ENCODE measurements around the gene KDM4B. TPM values are rescaled to one million over a fixed set of nuclear protein-coding genes. Genes with fewer than 3 reads are reported as not detected.

Gene KDM4B
- polyA plus RNA-seq, 1 of the 3 experiments (the other 2 are of a cell fraction), result 12.2 TPM

DNA sequence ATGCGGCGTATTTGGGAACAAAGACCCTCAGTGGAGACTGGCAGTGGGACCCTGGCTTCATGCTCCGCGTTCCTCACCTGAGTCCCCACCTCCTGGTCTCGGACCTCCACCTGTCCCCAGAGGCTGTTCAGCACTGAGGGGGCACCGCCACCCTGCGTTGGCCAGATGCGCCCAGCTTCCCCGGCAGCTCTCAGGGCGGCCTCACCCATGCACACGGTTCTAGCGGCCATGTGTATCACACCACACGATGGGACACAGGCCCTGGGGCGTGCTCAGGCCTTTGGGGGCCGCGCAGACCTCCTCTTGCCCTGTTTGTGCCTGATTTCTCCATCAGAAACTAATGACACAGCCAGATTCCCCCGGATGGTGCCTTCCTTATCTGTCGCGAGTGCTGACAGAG is 138.1 kb downstream of the KDM4B start (continued):
- TF ChIP-seq, protein P1, sequence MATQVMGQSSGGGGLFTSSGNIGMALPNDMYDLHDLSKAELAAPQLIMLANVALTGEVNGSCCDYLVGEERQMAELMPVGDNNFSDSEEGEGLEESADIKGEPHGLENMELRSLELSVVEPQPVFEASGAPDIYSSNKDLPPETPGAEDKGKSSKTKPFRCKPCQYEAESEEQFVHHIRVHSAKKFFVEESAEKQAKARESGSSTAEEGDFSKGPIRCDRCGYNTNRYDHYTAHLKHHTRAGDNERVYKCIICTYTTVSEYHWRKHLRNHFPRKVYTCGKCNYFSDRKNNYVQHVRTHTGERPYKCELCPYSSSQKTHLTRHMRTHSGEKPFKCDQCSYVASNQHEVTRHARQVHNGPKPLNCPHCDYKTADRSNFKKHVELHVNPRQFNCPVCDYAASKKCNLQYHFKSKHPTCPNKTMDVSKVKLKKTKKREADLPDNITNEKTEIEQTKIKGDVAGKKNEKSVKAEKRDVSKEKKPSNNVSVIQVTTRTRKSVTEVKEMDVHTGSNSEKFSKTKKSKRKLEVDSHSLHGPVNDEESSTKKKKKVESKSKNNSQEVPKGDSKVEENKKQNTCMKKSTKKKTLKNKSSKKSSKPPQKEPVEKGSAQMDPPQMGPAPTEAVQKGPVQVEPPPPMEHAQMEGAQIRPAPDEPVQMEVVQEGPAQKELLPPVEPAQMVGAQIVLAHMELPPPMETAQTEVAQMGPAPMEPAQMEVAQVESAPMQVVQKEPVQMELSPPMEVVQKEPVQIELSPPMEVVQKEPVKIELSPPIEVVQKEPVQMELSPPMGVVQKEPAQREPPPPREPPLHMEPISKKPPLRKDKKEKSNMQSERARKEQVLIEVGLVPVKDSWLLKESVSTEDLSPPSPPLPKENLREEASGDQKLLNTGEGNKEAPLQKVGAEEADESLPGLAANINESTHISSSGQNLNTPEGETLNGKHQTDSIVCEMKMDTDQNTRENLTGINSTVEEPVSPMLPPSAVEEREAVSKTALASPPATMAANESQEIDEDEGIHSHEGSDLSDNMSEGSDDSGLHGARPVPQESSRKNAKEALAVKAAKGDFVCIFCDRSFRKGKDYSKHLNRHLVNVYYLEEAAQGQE (IDR thresholded peaks at IDR 0.05; ENCODE audit: low read depth, low read length), result no peak
- no peak for TF ChIP-seq FOSL2 (IDR thresholded peaks at IDR 0.05; ENCODE audit: borderline replicate concordance, low read depth)
- TF ChIP-seq RFX5 (IDR thresholded peaks at IDR 0.05; ENCODE audit: low read length), result no peak
- no peak for TF ChIP-seq JUND (IDR thresholded peaks at IDR 0.05)
- no peak for TF ChIP-seq CHD2 (IDR thresholded peaks at IDR 0.05; ENCODE audit: low read length, partially characterized antibody)
- TF ChIP-seq TEAD4 (IDR thresholded peaks at IDR 0.05; ENCODE audit: borderline replicate concordance, insufficient read depth), result no peak
- no peak for TF ChIP-seq TCF12 (IDR thresholded peaks at IDR 0.05)
- TF ChIP-seq GABPA (IDR thresholded peaks at IDR 0.05; ENCODE audit: low read depth), result no peak
- TF ChIP-seq USF1 (IDR thresholded peaks at IDR 0.05; ENCODE audit: borderline replicate concordance, low read depth), result no peak
- no peak for TF ChIP-seq FOXJ3 (CRISPR knock-in tag; IDR thresholded peaks at IDR 0.05)

- Histone ChIP-seq H3K27me3 (ENCODE audit: insufficient read depth) (no peaks in the 10 kb centered on the region), H3K4me2 (no peak overlapping the region), H2AFZ (ENCODE audit: low read depth) (no peak overlapping the region), H3K9me2 (no peaks in the 10 kb centered on the region), H3K9me3 (no peaks in the 10 kb centered on the region), H4K20me1 (ENCODE audit: insufficient read depth) (no peaks in the 10 kb centered on the region), H3F3A (replicated peaks; ENCODE audit: insufficient read depth) (no peaks in the 10 kb centered on the region), H3K36me3 (replicated peaks in 1 of 2; ENCODE audit: control insufficient read depth in 1 of 2, insufficient read depth in 2 of 2, low read length in 1 of 2) (peaks cover 5 to 15% of the 10 kb centered on the region in 2 experiments), H3K4me3 (ENCODE audit: low read depth in 2 of 2, low read length in 1 of 2) (no peak overlapping the region), H3K79me2 (ENCODE audit: insufficient read depth) (no peaks in the 10 kb centered on the region), H3K27ac (ENCODE audit: low read depth in 2 of 2, low read length in 1 of 2) (peak overlapping the region in 1 of 2 experiments; percentile 92; a peak in 2 of 4 replicates), H3K4me1 (ENCODE audit: control insufficient read depth in 1 of 2, insufficient read depth in 2 of 2, low read depth in 1 of 2, low read length in 1 of 2) (peaks cover 19 to 61% of the 10 kb centered on the region in 2 experiments), H3K9ac (no peak overlapping the region)
- POLR2A ChIA-PET, result interaction anchor here (0.8 kb wide), 1 partner anchor 12 kb away, joined by 3 read pairs; no protein-coding TSS in a partner anchor
- CTCF ChIA-PET, result interaction anchor here (0.6 to 3.8 kb wide), 8 partner anchors 21 to 170 kb away, joined by 3 to 24 read pairs (median 4); no protein-coding TSS in a partner anchor
- DNase-seq, result peak; percentile 83
- TF ChIP-seq, protein P2, sequence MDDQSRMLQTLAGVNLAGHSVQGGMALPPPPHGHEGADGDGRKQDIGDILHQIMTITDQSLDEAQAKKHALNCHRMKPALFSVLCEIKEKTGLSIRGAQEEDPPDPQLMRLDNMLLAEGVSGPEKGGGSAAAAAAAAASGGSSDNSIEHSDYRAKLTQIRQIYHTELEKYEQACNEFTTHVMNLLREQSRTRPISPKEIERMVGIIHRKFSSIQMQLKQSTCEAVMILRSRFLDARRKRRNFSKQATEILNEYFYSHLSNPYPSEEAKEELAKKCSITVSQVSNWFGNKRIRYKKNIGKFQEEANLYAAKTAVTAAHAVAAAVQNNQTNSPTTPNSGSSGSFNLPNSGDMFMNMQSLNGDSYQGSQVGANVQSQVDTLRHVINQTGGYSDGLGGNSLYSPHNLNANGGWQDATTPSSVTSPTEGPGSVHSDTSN (IDR thresholded peaks at IDR 0.05), result no peak
- TF ChIP-seq CHD2 (IDR thresholded peaks at IDR 0.05; ENCODE audit: low read length, partially characterized antibody), result peak; percentile 2
- TF ChIP-seq SMC3 (IDR thresholded peaks at IDR 0.05; ENCODE audit: low read depth, low read length), result no peak
- no peak for TF ChIP-seq RFX5 (IDR thresholded peaks at IDR 0.05; ENCODE audit: low read length)
- TF ChIP-seq EZH2phosphoT487 (IDR thresholded peaks at IDR 0.05; ENCODE audit: borderline replicate concordance, low read depth), result no peak
- TF ChIP-seq MXI1 (IDR thresholded peaks at IDR 0.05; ENCODE audit: low read depth, low read length), result peak; percentile 63
- no peak for TF ChIP-seq RCOR1 (IDR thresholded peaks at IDR 0.05; ENCODE audit: low read length)
- TF ChIP-seq FOXM1 (IDR thresholded peaks at IDR 0.05; ENCODE audit: low read depth), result no peak
- no peak for TF ChIP-seq ZBTB33 (IDR thresholded peaks at IDR 0.05; ENCODE audit: borderline replicate concordance, low read depth)
- WGBS (ENCODE audit: low lambda C conversion rate), result 71% methylated on average over 12 of the region's 21 CpGs
Measured at GRCh38 chr19:5107432-5108122, 138.7 kb downstream of the KDM4B start.
